ENCODE data around the gene COL5A1.

Gene COL5A1

GRCh38 chr9:134867917-134868750 lies 226.5 kb downstream of the COL5A1 start:
- peak; percentile 42 for DNase-seq

GRCh38 chr9:134868751-134869553 lies 227.3 kb downstream of the COL5A1 start:
- peak; percentile 44 for DNase-seq

GRCh38 chr9:134869554-134870300 lies 228.1 kb downstream of the COL5A1 start:
- DNase-seq: peak; percentile 49

DNA sequence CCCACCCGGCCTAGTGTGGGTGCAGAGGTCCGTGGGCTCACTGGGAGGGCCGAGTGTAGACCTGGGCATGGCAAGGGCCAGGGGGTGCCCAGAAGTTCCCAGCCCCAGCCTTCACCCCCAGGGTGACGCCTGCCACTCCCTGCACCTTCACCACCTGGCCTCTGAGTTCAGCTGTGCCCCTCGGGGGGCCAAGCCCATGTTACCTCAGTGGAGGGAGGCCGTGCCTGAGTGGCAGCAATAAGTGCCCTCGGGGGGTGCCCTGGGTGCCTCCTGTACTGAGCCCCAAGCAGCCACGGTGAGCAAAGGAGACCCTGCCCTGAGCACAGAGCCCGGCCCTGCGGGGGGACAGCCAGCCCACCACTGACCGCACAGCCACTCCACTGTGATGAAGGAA lies 228.7 kb downstream of the COL5A1 start:
- peak; percentile 41 for DNase-seq

- peak; percentile 44 for DNase-seq
Measured at GRCh38 chr9:134870746-134871662, 229.4 kb downstream of the COL5A1 start.

GRCh38 chr9:134871697-134872340 lies 230.2 kb downstream of the COL5A1 start:
- DNase-seq: peak; percentile 22

- peak; percentile 19 for DNase-seq
Measured at GRCh38 chr9:134872482-134873231, 231.1 kb downstream of the COL5A1 start.

- peak; percentile 17 for DNase-seq
Measured at GRCh38 chr9:134875371-134875770, 233.8 kb downstream of the COL5A1 start.

DNA sequence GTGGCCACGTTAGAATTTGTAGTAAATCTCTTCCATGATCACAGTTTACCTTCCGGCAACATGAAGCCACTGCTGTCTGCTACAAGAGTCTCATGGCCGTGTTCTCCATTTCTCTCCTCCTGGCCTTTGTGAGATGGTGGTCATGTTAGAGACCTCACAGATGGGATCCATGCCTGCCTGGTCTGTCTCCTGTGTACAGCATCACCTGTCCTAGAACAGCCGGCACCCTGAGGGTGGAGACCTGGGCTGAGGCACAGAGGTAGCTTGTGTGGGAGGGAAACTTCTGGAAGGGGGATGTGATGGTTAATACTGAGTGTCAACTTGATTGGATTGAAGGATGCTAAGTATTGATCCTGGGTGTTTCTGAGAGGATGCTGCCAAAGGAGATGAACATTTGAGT lies 235.9 kb downstream of the COL5A1 start:
- peak; percentile 27 for DNase-seq

GRCh38 chr9:134879664-134880483 lies 238.3 kb downstream of the COL5A1 start:
- DNase-seq: no peak

DNA sequence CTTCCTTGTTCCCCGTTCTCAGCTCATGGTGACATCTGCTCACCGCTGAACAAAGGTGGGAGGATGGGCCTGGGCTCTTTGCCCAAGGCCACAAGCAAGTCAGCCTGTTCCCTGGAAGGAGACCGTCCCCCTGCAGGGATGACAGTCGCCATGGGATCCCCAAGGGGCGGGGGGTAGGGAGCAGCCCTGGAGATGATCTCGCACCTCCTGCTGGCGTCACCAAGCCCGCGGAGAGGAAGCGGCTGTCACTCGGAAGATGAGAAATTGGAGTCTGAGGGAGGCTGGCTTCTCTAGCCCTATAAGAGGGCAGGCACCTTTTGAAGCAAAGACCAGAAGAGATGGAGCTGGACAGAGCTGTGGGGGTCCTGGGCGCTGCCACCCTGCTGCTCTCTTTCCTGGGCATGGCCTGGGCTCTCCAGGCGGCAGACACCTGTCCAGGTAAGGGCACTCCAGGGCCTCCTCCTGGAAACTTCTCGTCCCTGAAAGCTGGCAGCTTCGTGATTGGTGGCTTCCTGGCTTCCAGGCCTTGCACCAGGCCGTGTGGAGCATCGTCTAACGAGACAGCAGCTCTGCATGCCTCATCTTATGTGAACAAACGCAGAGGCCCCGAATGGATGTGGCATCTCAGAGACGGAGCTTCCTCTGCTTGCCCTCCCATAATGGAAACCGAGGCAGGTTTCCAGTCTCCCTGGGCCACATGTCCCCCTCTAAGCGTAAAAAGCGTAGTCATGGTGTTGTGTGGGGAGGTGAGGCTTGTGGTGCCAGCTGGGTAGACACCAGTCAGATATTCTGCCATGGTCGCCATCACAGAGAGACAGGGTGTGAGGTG lies 239.1 kb downstream of the COL5A1 start, which contains the start of gene FCN2:
Gene FCN2, plus strand, starts transcription at position 327 of the 829 bp plus-strand sequence. Its CDS starts 12 bp downstream, at position 339.
- no peak for DNase-seq

- DNase-seq: no peak
Measured at GRCh38 chr9:134881313-134881670, 239.7 kb downstream of the COL5A1 start.

GRCh38 chr9:134882204-134882785 lies 240.7 kb downstream of the COL5A1 start:
- DNase-seq: no peak

DNA sequence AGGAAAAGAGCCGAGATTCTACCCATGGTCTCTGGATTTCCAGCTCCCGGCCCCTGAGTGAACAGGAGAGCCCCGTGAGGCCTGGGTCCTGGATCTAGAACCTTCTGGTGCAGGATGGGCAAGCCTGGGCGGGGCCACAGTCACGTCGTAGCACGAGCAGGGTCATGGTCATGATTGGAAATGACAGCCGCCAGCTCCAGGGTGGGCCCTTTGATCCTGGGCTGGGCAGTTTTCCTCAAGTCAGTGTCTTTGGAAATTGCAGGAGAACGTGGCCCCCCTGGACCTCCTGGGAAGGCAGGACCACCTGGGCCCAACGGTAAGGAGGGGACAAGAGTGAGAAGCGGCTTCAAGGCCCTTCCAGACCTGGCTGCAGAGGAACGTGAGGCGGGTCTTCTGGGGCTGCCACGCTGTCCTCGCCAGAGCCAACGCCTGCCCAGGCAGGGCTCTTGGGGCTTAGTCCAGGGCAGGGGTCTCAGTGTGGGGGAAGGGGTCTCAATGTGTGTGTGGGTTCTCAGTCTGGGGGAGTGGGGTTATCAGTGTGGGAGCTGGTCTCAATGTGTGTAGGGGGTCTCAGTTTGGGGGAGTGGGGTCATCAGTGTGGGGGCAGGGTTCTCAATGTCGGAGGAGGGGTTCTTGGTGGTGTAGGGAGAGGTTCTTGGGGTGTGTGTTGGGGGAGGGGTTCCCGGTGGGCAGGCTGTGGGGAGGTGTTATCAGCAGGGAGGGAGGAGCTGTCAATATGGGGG lies 241.6 kb downstream of the COL5A1 start:
- no peak for DNase-seq

- no peak for DNase-seq
Measured at GRCh38 chr9:134884492-134884891, 242.9 kb downstream of the COL5A1 start.

GRCh38 chr9:134885001-134885678 lies 243.5 kb downstream of the COL5A1 start:
- DNase-seq: no peak
